ENCODE results near the gene ZNRF3. TPM values are rescaled to one million over a fixed set of nuclear protein-coding genes. Genes with fewer than 3 reads are reported as not detected.

Gene ZNRF3
- total RNA-seq, 3 donors from 2014 or later = 5.5 to 10.6 (median 5.8) TPM

DNA sequence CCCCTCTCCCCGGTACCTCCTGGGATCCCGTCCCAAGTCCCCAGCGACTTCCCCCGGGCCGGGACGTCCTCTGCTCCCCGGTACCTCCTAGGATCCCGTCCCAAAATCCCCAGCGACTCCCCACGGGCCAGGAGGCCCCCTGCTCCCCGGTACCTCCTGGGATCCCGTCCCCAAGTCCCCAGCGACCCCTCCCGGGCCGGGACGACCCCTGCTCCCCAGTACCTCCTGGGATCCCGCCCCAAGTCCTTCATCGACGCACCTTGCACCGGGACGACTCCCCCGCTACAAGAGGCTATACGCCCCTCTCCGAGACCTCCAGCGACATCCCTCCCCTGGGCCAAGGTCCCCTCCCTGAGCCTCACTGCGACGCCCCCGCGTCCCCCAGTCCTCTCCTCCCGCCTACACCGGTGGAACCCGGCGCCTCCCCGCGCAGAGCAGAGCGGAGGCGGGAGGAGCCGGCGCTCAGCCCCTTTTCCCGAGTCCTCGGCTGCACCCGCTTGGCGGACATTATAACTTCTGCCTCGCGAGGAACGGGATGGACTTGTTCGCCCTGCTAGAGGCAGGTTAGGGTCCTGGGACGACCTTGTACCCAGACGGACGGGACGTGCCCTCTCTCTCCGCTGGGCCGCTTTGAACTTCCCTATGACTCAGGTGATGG lies 190.4 kb downstream of the ZNRF3 start:
- Histone ChIP-seq H3K4me3 (peak overlapping the region; percentile 65), H3K36me3 (ENCODE audit: low read depth) (no peaks in the 10 kb centered on the region), H3K4me1 (ENCODE audit: low read depth) (peaks cover 33% of the 10 kb centered on the region), H3K9me3 (no peaks in the 10 kb centered on the region)
- DNase-seq (peak; percentile 65 to 79 (median 72)), ATAC-seq (peak; percentile 51)
- intact Hi-C loops (cut with DNase I, micrococcal nuclease) = no loop called here
- TF ChIP-seq, protein P1, sequence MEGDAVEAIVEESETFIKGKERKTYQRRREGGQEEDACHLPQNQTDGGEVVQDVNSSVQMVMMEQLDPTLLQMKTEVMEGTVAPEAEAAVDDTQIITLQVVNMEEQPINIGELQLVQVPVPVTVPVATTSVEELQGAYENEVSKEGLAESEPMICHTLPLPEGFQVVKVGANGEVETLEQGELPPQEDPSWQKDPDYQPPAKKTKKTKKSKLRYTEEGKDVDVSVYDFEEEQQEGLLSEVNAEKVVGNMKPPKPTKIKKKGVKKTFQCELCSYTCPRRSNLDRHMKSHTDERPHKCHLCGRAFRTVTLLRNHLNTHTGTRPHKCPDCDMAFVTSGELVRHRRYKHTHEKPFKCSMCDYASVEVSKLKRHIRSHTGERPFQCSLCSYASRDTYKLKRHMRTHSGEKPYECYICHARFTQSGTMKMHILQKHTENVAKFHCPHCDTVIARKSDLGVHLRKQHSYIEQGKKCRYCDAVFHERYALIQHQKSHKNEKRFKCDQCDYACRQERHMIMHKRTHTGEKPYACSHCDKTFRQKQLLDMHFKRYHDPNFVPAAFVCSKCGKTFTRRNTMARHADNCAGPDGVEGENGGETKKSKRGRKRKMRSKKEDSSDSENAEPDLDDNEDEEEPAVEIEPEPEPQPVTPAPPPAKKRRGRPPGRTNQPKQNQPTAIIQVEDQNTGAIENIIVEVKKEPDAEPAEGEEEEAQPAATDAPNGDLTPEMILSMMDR (IDR thresholded peaks at IDR 0.05) = no peak

DNA sequence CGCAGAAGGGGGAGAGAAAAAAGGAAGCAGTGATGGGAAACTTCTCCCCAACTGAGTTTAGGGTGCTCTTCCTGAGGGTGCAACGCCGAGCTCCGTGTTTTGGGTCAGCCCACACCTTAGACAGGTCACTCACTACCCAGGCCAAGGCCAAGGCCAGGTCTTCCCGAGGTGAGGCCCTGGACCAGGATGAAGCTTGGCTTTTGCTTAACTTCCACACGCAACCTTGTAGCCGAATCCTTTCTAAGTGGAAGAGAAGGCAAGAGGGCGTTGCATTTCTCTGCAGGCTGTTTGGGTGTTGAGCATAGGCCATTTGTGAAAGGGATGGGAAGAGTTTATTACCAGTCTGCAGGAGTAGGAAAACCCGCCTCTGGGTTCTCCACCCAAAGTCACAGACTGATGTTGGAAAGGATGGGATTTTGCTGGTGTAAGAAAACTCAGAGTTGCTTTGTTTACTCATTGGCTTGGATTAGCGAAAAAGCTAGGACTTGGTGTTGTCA lies 191.0 kb downstream of the ZNRF3 start:
- intact Hi-C loops (cut with DNase I, micrococcal nuclease) = no loop called here
- TF ChIP-seq, protein P1 (IDR thresholded peaks at IDR 0.05) = no peak
- H3K4me1 ChIP-seq (ENCODE audit: low read depth) = peaks cover 39% of the 10 kb centered on the region
- H3K9me3 ChIP-seq = no peaks in the 10 kb centered on the region
- H3K36me3 ChIP-seq (ENCODE audit: low read depth) = no peaks in the 10 kb centered on the region
- H3K4me3 ChIP-seq = no peak overlapping the region
- DNase-seq (no peak), ATAC-seq (no peak)

DNA sequence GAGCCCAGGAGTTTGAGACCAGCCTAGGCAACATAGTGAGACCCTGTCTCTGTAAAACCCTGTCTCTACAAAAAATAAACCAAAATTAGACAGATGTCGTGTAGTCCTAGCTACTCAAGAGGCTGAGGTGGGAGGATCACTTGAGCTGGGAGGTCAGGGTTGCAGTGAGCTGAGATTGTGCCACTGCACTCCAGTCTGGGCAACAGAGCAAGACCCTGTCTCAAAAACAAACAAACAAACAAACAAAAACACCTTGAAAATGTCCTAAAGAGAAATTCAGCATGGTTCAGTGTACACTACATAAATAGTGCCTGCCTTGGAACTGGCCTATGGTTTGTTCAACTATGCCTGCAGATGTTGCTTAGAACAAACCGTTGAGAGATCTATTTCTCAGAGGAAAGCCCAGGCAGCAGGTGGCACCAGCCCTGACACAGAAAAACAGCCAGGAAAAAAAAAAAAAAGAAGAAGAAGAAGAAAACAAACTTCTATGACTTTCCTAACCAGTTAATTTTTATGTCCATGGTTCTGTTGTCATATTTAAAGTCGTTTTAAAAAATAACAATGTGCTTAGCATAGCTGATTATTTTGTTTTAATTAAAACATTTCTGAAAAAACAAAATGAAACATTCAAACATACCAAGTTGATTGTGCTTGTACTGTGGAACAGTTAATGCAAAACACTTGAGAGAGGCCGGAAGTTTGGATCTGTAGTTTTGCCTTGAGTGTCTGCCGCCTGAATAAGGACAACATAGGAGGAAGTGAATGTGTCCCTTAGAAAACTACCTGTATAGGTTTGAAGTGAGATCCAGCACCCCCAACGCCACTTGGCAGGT lies 194.9 kb downstream of the ZNRF3 start:
- peak; percentile 11 for ATAC-seq
- no peak overlapping the region for H3K4me3 ChIP-seq
- intact Hi-C loops (cut with DNase I, micrococcal nuclease) = no loop called here
- DNase-seq = peak in 1 of 3 donors; percentile 23
- no peaks in the 10 kb centered on the region for H3K36me3 ChIP-seq (ENCODE audit: low read depth)
- TF ChIP-seq, protein P1 (IDR thresholded peaks at IDR 0.05) = no peak
- H3K9me3 ChIP-seq = no peaks in the 10 kb centered on the region
- peaks cover 31% of the 10 kb centered on the region for H3K4me1 ChIP-seq (ENCODE audit: low read depth)

DNA sequence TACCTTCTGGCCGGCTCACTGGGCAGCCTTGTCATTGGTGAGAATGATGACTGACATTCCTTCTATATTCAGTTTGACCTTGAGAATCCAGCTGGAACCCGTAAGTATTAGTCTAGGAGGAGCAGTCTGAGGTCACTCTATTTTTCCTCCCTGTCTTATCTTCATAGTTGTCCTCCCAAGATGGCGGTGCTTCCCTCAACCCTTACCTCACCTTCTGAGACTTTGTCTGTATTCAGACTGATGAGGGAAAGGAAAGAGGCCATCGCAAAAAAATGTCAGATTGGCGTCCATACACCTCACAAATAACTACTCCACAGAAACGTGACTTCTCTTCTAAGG lies 195.5 kb downstream of the ZNRF3 start:
- H3K9me3 ChIP-seq = no peaks in the 10 kb centered on the region
- no peak overlapping the region for H3K4me3 ChIP-seq
- intact Hi-C loops (cut with DNase I, micrococcal nuclease) = no loop called here
- H3K4me1 ChIP-seq (ENCODE audit: low read depth) = peaks cover 27% of the 10 kb centered on the region
- H3K36me3 ChIP-seq (ENCODE audit: low read depth) = no peaks in the 10 kb centered on the region
- DNase-seq (no peak), ATAC-seq (peak; percentile 14)
- TF ChIP-seq, protein P1 (IDR thresholded peaks at IDR 0.05) = no peak

DNA sequence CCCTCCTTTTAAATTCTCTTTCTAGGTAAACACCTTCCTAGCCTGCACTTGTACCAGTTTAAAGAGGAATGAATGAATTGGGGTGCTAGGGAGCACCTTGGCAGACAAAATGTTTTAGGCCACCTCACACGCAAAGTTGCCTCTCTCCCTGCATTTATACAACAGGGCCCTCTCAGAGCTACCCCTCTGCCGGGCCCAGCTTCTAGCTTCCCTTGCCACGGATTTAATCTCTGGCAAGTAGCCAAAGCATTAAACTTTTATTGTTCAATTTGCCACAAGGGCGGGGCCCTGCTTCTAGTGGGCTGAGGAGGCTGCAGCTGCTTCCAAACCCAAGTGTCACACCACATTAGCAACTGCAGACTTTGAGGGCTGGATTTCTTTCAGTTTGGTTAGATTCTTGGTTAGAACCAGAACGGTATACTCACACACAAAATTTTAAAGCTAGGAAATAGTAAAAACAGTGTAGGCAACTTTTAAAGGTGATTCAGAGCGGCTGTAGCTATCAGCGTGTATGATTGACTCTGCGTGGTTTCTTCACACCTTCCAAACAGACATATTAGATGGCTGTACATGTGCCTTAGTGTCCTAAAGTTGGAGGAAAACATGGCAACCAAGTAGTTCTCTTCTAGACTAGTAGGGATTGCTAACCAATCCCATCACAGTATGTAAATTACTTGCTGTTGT lies 196.0 kb downstream of the ZNRF3 start:
- Histone ChIP-seq H3K36me3 (ENCODE audit: low read depth) (no peaks in the 10 kb centered on the region), H3K9me3 (no peaks in the 10 kb centered on the region), H3K4me1 (ENCODE audit: low read depth) (peaks cover 22% of the 10 kb centered on the region), H3K4me3 (no peak overlapping the region)
- DNase-seq = peak; percentile 62 to 75 (median 62)
- intact Hi-C loops (cut with DNase I, micrococcal nuclease) = no loop called here
- TF ChIP-seq, protein P1 (IDR thresholded peaks at IDR 0.05) = no peak
- peak; percentile 86 for ATAC-seq

All from mucosa of descending colon (tissue), 3 donors.